ENCODE data around the gene PIN4.
"Not testable (repeated sequence)": the region's sequence is repeated elsewhere in the genome, so short reads cannot be mapped to it uniquely, and the experiment has no call there.

The PIN4 gene

GRCh38 chrX:72181178-72182125 lies at the start of gene PIN4:
PIN4 (plus strand) TSS chrX:72181757; CDS start chrX:72181786, 29 bp downstream.
- DNase-seq (ENCODE audit: low spot score), result peak; percentile 92

GRCh38 chrX:72132456-72132855 lies 49.1 kb upstream of the PIN4 start:
- no peak for DNase-seq (ENCODE audit: low spot score)

DNA sequence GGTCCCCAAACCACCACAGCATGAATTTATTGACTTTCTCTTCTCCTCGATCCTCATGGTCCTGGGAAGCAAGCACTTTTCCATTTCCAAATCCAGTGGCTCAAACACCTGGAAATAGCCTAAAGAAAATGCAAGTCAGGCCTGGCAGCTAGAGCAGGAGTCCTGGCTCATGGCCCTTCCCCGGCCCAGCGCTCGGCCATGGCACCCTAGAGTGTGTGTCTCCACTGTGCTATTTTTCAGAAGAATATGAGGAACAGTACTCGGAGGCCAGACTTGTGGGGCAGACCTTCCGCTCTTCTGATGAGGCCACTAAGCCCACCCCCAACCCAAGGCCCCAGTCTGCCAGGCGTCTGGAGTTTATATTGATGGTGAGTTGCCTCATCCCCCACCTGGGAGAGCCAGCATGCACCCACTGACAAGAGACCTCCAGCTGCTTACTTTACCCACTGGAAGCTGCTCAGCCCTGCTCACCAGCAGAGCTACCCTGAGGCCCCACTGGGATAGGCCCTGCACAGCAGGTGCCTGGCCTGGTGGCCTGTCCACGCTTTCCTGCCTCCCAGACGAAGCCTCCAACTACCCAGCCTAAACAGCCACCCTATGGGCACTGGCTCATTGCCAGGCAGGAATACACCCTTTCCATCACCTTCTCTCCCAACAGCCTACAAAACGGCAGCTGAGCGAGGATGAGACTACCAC lies 47.6 kb upstream of the PIN4 start:
- DNase-seq (ENCODE audit: low spot score), result no peak

- no peak for DNase-seq (ENCODE audit: low spot score)
Observed at GRCh38 chrX:72137846-72138495, 43.6 kb upstream of the PIN4 start.

- no peak for DNase-seq (ENCODE audit: low spot score)
Observed at GRCh38 chrX:72139538-72139937, 42.0 kb upstream of the PIN4 start.

- no peak for DNase-seq (ENCODE audit: low spot score)
Observed at GRCh38 chrX:72141372-72142004, 40.1 kb upstream of the PIN4 start.

GRCh38 chrX:72142094-72142793 lies 39.3 kb upstream of the PIN4 start:
- no peak for DNase-seq (ENCODE audit: low spot score)

DNA sequence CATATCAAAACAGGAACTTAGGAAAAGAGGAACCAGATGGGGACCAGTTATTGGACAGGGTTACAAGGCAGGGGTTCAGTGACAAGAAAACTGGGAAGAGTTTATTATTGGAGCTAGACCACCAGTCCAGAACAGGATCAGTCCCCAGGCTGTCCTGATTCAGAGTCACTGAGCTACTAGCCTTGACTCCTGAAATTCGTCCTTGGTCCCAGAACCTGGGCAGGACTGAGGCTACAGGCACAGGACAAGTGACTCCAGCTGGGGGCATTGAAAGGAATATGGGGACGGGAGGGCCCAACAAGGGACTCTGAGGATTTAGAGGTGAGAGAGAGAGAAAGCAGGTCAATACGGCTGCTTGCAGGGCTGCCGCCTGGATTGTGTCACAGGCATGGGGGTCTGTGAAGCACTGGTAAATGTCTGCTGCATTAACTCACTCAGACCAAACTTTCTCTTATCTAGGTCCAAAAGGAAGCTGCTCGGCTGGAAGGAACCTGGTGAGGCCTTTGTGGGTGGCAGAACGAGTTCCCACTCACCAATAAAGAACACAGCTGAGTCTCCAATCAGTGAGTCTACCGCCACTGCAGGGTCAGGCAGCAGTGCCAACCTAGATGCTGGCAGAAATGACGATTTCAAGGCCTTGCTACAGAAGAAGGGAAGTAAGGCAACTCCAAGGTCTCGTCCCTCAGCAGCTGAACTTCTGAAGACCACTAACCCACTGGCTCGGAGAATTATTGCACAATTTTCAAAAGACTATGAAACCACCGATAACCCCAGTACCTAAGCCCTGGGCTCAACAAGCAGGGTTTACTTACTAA lies 38.6 kb upstream of the PIN4 start:
- no peak for DNase-seq (ENCODE audit: low spot score)

DNA sequence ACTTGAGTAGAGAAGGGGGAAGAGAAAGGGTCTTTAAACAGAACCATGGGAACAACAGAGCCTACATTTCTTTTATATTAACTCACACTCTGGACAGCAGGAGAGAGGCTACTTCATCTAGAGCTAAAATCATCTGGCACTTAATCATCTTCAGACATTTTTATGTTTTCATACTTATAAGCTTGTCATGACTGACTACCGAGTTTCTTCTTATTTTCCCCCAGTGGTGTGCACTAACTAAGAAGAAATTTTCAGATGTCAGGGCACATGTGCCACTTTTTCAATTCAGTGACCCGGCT lies 38.0 kb upstream of the PIN4 start:
- DNase-seq (ENCODE audit: low spot score), result no peak

GRCh38 chrX:72145181-72145580 lies 36.4 kb upstream of the PIN4 start:
- DNase-seq (ENCODE audit: low spot score), result no peak

GRCh38 chrX:72146527-72146926 lies 35.0 kb upstream of the PIN4 start:
- DNase-seq (ENCODE audit: low spot score), result no peak

DNA sequence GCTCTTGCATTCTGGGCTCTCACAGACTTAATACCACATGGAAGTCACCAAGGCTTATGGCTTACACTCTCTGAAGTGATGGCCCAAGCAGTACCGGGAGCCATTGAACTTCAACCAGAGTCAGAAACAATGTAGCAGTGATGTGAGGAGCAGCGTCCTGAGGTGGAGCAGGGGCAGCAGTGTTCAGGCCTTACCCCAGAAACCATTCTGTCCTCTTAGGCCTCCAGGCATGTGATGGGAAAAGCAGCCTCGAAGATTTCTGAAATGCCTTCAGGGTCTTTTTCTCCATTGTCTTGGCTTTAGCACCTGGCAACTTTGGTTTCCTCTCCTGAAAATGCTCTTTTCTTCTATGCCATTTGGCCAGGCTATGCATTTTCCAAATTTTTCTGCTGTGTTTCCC lies 22.8 kb upstream of the PIN4 start:
- DNase-seq (ENCODE audit: low spot score), result no peak

- DNase-seq (ENCODE audit: low spot score), result no peak
Observed at GRCh38 chrX:72159769-72160168, 21.8 kb upstream of the PIN4 start.

DNA sequence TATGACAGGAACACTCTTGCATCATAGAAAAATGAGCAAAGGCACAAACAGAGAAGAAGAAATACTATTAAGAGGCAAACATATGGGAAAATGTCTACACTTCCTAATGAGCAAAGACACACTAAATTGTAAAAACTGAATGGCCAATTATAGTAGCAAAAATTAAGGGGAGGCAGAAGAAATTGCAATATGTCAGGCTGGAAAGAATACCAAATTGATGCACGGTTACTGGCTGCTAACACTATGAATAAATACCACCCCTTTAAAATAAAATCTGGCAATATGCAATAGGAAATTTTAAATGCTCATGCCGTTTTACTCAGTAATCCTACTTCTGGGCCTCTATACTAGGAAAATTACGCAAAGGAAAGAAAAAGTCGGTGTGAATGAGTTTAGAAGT lies 16.0 kb upstream of the PIN4 start:
- DNase-seq (ENCODE audit: low spot score), result no peak

- DNase-seq (ENCODE audit: low spot score), result peak; percentile 67
Observed at GRCh38 chrX:72169008-72169728, 12.4 kb upstream of the PIN4 start.

- not testable (repeated sequence) for DNase-seq (ENCODE audit: low spot score)
Observed at GRCh38 chrX:72176289-72176688, 5.3 kb upstream of the PIN4 start.

- no peak for DNase-seq (ENCODE audit: low spot score)
Observed at GRCh38 chrX:72176981-72177380, 4.6 kb upstream of the PIN4 start.

DNA sequence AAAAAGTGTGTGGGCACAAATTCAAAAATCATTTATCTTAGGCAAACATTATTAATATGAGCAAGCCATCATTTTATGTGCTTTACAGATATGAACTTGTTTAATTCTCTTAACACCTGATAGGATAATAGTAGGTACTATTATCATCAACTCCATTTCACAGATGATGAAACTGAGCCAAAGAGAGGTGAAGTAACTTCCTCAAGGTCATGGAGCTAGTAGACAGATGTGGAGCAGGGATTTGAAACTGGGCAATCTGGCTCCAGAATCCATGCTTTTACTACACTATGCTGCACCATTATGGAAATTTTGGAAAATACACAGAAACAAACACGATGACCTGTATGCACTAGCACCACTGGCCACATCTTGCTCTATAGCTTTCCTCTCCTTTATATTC lies 1.0 kb upstream of the PIN4 start:
- DNase-seq (ENCODE audit: low spot score), result no peak

GRCh38 chrX:72182924-72183323 lies 1.4 kb downstream of the PIN4 start:
- DNase-seq (ENCODE audit: low spot score), result no peak

DNA sequence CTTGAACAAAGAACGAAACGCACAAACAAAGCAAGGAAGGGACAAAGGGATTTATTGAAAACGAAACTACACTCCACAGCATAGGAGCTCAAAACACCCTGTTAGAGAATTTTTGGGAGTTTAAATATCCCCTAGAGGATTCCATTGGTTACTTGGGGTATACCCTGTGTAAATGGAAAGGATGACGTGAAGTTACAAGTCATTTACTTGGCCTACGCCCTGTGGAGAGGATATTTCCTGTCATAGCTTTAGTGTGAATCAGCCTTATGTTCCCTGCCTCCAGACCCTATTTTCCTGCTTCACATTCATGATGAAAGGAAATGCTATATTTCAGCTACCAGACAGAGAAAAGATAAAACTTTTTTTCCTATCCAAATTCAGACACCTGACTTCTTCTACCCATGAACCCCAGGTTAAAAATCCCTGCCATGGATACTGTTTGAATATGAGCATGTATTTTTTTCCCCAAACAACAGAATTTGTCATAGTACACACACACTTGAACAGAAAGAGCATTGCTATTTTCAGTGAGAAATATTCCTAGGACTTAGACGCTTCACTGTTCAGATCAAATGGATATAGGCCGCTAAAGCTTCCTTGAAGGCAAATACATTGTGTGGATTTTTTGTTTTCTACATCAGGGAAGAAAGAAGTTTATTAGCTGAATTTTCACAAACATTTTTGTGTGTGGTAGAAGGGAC lies 20.4 kb downstream of the PIN4 start:
- DNase-seq (ENCODE audit: low spot score), result no peak
